Chondrocyte (in vitro differentiated cells): ENCODE results near the gene NFATC4. TPM values are rescaled to one million over a fixed set of nuclear protein-coding genes. Genes with fewer than 3 reads are reported as not detected.

Experiments used
- DNase-seq: peaks from one replicate; pipeline ENCODE4 v3.0.0; 2021; ENCODE audit warnings: mixed read lengths, low spot score
- H3K27ac Mint-ChIP-seq: one replicate; pipeline ENCODE4 v1.8.0; 2021; ENCODE audit warnings: mild to moderate bottlenecking, moderate library complexity, mixed read lengths; ENCODE audit not compliant: unreplicated experiment
- H3K27me3 Mint-ChIP-seq: 2 replicates; pipeline ENCODE4 v1.8.0; 2021; ENCODE audit warnings: low read depth, mixed read lengths
- H3K36me3 Mint-ChIP-seq: 2 replicates; pipeline ENCODE4 v1.8.0; 2021; ENCODE audit warnings: low read depth, mixed read lengths
- H3K4me1 Mint-ChIP-seq: 2 replicates; pipeline ENCODE4 v1.8.0; 2021; ENCODE audit warnings: low read depth, mild to moderate bottlenecking, mixed read lengths
- H3K4me3 Mint-ChIP-seq: one replicate; pipeline ENCODE4 v1.8.0; 2021; ENCODE audit warnings: mild to moderate bottlenecking, moderate library complexity, mixed read lengths; ENCODE audit not compliant: unreplicated experiment
- H3K9me3 Mint-ChIP-seq: 2 replicates; pipeline ENCODE4 v1.8.0; 2021; ENCODE audit warnings: low read depth, mixed read lengths
- total RNA-seq: library from RNA; stranded (reverse); gene quantifications from 3 replicates; pipeline ENCODE4 v1.2.1, GENCODE V29; 2021
- TF ChIP-seq, protein P1 (sequence below): fragments of 200-600 bp; sonication (generic); IDR thresholded peaks from 2 replicates; pipeline ENCODE4 v1.5.0; 2021; ENCODE audit warnings: antibody characterized with exemption, mild to moderate bottlenecking, moderate library complexity

Gene NFATC4
- total RNA-seq, 1 donor from 2014 or later = 97.7 TPM

DNA sequence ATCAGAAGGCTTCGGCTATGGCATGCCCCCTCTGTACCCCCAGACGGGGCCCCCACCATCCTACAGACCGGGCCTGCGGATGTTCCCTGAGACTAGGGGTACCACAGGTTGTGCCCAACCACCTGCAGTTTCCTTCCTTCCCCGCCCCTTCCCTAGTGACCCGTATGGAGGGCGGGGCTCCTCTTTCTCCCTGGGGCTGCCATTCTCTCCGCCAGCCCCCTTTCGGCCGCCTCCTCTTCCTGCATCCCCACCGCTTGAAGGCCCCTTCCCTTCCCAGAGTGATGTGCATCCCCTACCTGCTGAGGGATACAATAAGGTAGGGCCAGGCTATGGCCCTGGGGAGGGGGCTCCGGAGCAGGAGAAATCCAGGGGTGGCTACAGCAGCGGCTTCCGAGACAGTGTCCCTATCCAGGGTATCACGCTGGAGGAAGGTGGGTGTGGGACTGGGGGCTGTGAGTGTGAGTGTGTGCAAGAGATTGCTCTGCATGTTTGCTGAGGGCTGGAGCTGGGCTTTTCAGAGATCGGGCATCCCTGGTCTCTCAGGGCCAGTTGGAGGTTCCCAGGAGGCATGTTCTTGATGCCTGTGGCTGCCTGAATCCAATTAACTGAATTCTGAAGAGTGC lies 8.6 kb downstream of the NFATC4 start:
- Mint-ChIP-seq H3K27ac (no peak overlapping the region), H3K4me1 (peaks cover 13% of the 10 kb centered on the region), H3K36me3 (peaks cover 23% of the 10 kb centered on the region)

DNA sequence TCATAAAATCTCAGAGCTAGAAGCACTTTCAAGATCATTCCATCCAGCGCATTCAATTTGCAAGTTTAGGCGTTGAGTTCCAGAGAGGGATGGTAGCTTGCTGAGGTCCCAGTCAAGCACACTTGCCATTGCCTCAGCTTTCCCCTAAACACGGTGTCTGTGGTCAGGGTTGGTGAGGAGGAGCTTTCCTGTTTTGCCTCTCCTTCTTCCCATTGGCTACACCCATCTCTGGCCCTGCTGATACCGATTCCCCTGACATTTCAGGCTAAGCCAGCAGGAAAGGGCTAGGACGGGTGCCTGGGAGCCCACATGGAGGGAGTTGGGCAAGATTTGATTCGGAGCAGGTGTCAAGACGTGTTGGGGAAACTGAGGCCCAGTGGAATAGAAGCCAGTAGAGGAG lies 9.1 kb downstream of the NFATC4 start:
- Mint-ChIP-seq H3K27me3 (no peaks in the 10 kb centered on the region), H3K4me3 (no peak overlapping the region), H3K9me3 (no peaks in the 10 kb centered on the region), H3K4me1 (peaks cover 9% of the 10 kb centered on the region), H3K27ac (no peak overlapping the region), H3K36me3 (peaks cover 21% of the 10 kb centered on the region)
- TF ChIP-seq, protein P1, sequence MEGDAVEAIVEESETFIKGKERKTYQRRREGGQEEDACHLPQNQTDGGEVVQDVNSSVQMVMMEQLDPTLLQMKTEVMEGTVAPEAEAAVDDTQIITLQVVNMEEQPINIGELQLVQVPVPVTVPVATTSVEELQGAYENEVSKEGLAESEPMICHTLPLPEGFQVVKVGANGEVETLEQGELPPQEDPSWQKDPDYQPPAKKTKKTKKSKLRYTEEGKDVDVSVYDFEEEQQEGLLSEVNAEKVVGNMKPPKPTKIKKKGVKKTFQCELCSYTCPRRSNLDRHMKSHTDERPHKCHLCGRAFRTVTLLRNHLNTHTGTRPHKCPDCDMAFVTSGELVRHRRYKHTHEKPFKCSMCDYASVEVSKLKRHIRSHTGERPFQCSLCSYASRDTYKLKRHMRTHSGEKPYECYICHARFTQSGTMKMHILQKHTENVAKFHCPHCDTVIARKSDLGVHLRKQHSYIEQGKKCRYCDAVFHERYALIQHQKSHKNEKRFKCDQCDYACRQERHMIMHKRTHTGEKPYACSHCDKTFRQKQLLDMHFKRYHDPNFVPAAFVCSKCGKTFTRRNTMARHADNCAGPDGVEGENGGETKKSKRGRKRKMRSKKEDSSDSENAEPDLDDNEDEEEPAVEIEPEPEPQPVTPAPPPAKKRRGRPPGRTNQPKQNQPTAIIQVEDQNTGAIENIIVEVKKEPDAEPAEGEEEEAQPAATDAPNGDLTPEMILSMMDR = no peak
- no peak for DNase-seq

More for the DNA sequence above, 8.6 kb downstream of the NFATC4 start:
- no peaks in the 10 kb centered on the region for H3K9me3 Mint-ChIP-seq
- DNase-seq = no peak
- TF ChIP-seq, protein P1 = no peak
- H3K27me3 Mint-ChIP-seq = no peaks in the 10 kb centered on the region
- no peak overlapping the region for H3K4me3 Mint-ChIP-seq

DNA sequence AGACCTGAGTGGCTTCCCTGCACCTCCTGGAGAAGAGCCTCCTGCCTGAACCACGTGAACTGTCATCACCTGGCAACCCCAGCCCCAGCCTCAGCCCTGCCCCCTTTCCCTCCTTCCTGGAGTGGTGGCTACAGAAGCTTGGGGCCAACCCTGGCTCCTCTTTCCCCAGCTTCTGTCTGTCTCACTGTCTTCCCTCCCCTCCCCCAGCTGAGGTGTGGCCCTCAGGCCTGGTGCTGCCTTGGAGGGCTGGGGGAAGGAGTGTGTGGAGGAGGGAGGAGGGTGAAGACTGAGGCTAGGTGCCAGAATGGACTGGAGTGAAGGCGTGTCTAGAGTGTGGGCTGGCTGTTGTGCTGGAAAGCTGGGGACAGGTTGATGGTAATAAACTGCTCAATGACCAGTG lies 9.7 kb downstream of the NFATC4 start:
- TF ChIP-seq, protein P1 = no peak
- H3K9me3 Mint-ChIP-seq = no peaks in the 10 kb centered on the region
- peaks cover 3% of the 10 kb centered on the region for H3K4me1 Mint-ChIP-seq
- DNase-seq = no peak
- H3K27me3 Mint-ChIP-seq = no peaks in the 10 kb centered on the region
- no peak overlapping the region for H3K4me3 Mint-ChIP-seq
- peak overlapping the region; percentile 49 for H3K27ac Mint-ChIP-seq
- H3K36me3 Mint-ChIP-seq = peaks cover 18% of the 10 kb centered on the region

DNA sequence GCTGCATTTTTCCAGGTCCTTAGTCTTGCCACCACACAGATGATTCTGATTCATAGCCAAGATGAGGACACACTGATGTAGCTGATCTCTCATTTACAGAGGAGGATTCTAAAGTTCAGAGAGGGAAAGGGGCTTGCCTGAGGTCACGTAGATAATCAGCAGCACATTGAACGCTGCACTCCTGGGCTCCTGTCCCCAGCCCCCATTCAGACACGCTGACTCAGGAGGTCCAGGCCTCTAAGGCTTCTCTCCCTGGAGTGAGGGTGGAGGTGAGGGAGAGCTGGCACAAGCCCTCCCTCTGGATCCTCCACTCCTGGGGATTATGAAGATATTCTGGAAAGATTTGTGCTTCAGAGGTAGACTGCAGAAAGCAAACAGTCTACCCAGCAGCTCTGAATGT lies 10.3 kb downstream of the NFATC4 start:
- TF ChIP-seq, protein P1 = no peak
- Mint-ChIP-seq H3K36me3 (peaks cover 17% of the 10 kb centered on the region), H3K4me1 (no peaks in the 10 kb centered on the region), H3K4me3 (no peak overlapping the region), H3K27ac (no peak overlapping the region), H3K9me3 (no peaks in the 10 kb centered on the region), H3K27me3 (no peaks in the 10 kb centered on the region)
- DNase-seq = no peak

DNA sequence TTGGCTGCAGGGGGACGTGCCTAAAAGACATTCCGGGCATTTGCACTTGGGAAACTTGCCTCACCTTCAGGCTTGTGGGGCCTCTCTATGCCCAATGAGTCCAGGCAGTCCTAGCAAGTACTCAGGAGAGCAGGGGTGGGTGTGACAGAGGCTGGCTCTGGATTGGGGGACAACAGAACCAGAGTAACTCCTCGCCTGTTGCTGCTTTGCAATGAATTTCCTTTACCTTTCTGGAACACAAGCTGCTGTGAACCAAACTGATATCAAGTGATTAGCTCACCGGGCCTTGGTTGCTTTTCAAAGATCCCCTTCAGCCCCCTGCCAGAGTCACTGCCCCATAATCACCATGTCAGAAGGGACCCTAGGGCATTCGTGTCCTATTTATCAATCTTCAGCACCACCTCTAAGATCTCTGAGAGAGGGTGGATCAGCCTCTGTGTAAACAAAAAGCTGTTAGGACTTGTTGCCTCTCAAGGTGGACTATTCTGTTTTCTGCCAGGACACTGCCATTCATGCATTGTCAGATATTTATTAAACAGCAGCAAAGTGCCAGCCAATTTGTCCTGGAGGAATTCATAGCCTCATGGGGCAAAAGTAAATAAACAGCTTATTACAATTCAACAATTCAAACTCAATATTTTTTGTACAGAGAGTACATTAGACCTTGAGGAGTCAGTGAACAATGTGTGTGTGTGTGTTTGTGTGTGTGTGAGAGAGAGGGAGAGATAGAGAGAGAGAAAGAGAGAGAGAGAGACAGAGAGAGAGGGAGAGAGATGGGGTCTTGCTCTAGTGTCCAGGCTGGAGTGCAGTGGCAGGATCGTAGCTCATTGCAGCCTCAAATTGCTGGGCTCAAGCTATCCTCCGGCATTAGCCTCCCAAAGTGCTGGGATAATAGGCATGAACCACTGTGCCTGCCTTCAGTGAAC lies 11.3 kb downstream of the NFATC4 start:
- Mint-ChIP-seq H3K4me3 (no peak overlapping the region), H3K27ac (no peak overlapping the region), H3K9me3 (no peaks in the 10 kb centered on the region), H3K36me3 (peaks cover 10% of the 10 kb centered on the region), H3K4me1 (no peaks in the 10 kb centered on the region), H3K27me3 (no peaks in the 10 kb centered on the region)
- TF ChIP-seq, protein P1 = no peak
- DNase-seq = no peak
